Measurements from ENCODE around the gene FMN2. TPM values are rescaled to one million over a fixed set of nuclear protein-coding genes. Genes with fewer than 3 reads are reported as not detected.

The FMN2 gene
- total RNA-seq, 1 experiment from 2014 or later: not detected

DNA sequence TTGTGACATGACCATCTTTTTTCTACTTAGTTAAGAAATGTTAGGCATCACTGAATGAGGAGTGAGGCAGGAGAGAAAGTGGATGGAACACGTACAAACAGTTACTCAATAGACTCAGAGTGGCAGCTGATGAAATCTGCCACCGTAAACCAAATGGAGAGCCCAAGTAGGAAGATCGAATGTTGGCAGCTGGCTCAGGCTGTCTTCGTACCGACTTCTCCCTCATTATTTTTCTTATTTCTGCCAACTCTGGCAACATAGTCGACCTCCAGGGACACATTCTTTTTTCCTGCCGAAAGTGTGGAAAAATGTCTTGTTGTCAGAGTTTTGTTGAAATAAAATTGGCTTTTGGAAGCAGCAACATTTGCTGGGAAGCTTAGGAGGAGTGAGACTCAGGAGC lies 377.0 kb downstream of the FMN2 start:
- peaks cover 8% of the 10 kb centered on the region for H3K4me1 ChIP-seq
- H3K36me3 ChIP-seq (ENCODE audit: control insufficient read depth, insufficient read depth, low read length): no peaks in the 10 kb centered on the region
- Mint-ChIP-seq H3K4me3 (ENCODE audit: unreplicated experiment) (no peak overlapping the region), H3K9me3 (ENCODE audit: unreplicated experiment) (no peaks in the 10 kb centered on the region), H3K27me3 (ENCODE audit: insufficient read depth, unreplicated experiment) (no peaks in the 10 kb centered on the region), H3K27ac (ENCODE audit: unreplicated experiment) (no peak overlapping the region), H3K36me3 (ENCODE audit: insufficient read depth, unreplicated experiment) (no peaks in the 10 kb centered on the region), H3K4me1 (ENCODE audit: low read depth, unreplicated experiment) (peaks cover 6% of the 10 kb centered on the region)
- H3K4me3 ChIP-seq (ENCODE audit: low read depth, low read length): no peak overlapping the region
- no TSS peak for BruUV-seq (replicated peaks)
- ChIA-PET POLR2A (no interaction called here), CTCF (no interaction called here)
- no peaks in the 10 kb centered on the region for H3K27me3 ChIP-seq (replicated peaks; ENCODE audit: control insufficient read depth, insufficient read depth, low read length)
- TF ChIP-seq CTCF (IDR thresholded peaks at IDR 0.05; ENCODE audit: insufficient read depth in 1 of 2, low read depth in 1 of 2, low read length in 1 of 2, severe bottlenecking in 1 of 2, unreplicated experiment in 1 of 2): no peak
- DNase-seq: no peak
- intact Hi-C loops (cut with micrococcal nuclease; ENCODE audit: unreplicated experiment): no loop called here
- no peaks in the 10 kb centered on the region for H3K9me3 ChIP-seq

- Histone ChIP-seq H3K4me3 (ENCODE audit: low read depth, low read length) (no peak overlapping the region), H3K9me3 (no peaks in the 10 kb centered on the region; the same call in 1 of the 2 replicates), H3K4me1 (peaks cover 26% of the 10 kb centered on the region), H3K27me3 (replicated peaks; ENCODE audit: control insufficient read depth, insufficient read depth, low read length) (no peaks in the 10 kb centered on the region), H3K36me3 (ENCODE audit: control insufficient read depth, insufficient read depth, low read length) (no peaks in the 10 kb centered on the region)
- DNase-seq: peak in 1 of 2 experiments; percentile 30
- intact Hi-C loops (cut with micrococcal nuclease; ENCODE audit: unreplicated experiment): loop anchor here (1.0 kb wide), 1 partner anchor 48 kb away; no protein-coding TSS in a partner anchor
- H3K36me3 Mint-ChIP-seq (ENCODE audit: insufficient read depth, unreplicated experiment): peaks cover 5% of the 10 kb centered on the region
- CTCF ChIA-PET: no interaction called here
- H3K27ac Mint-ChIP-seq (ENCODE audit: unreplicated experiment): peak overlapping the region; percentile 54
- H3K4me1 Mint-ChIP-seq (ENCODE audit: low read depth, unreplicated experiment): peaks cover 13% of the 10 kb centered on the region
- no TSS peak for BruUV-seq (replicated peaks)
- H3K9me3 Mint-ChIP-seq (ENCODE audit: unreplicated experiment): no peaks in the 10 kb centered on the region
- no peak for TF ChIP-seq CTCF (IDR thresholded peaks at IDR 0.05; ENCODE audit: insufficient read depth in 1 of 2, low read depth in 1 of 2, low read length in 1 of 2, severe bottlenecking in 1 of 2, unreplicated experiment in 1 of 2)
- peak overlapping the region; percentile 33 for H3K4me3 Mint-ChIP-seq (ENCODE audit: unreplicated experiment)
- POLR2A ChIA-PET: no interaction called here
- no peaks in the 10 kb centered on the region for H3K27me3 Mint-ChIP-seq (ENCODE audit: insufficient read depth, unreplicated experiment)
Measured at GRCh38 chr1:240474133-240474614, 382.5 kb downstream of the FMN2 start.

GRCh38 chr1:240475832-240476231 lies 384.1 kb downstream of the FMN2 start:
- Mint-ChIP-seq H3K27me3 (ENCODE audit: insufficient read depth, unreplicated experiment) (no peaks in the 10 kb centered on the region), H3K9me3 (ENCODE audit: unreplicated experiment) (no peaks in the 10 kb centered on the region), H3K27ac (ENCODE audit: unreplicated experiment) (peak overlapping the region; percentile 2), H3K4me1 (ENCODE audit: low read depth, unreplicated experiment) (peaks cover 13% of the 10 kb centered on the region), H3K4me3 (ENCODE audit: unreplicated experiment) (no peak overlapping the region), H3K36me3 (ENCODE audit: insufficient read depth, unreplicated experiment) (peaks cover 5% of the 10 kb centered on the region)
- CTCF ChIA-PET: no interaction called here
- H3K9me3 ChIP-seq: no peaks in the 10 kb centered on the region; the same call in 1 of the 2 replicates
- DNase-seq: no peak
- H3K27me3 ChIP-seq (replicated peaks; ENCODE audit: control insufficient read depth, insufficient read depth, low read length): no peaks in the 10 kb centered on the region
- no TSS peak for BruUV-seq (replicated peaks)
- H3K36me3 ChIP-seq (ENCODE audit: control insufficient read depth, insufficient read depth, low read length): no peaks in the 10 kb centered on the region
- H3K4me1 ChIP-seq: peaks cover 26% of the 10 kb centered on the region
- H3K4me3 ChIP-seq (ENCODE audit: low read depth, low read length): no peak overlapping the region
- TF ChIP-seq CTCF (IDR thresholded peaks at IDR 0.05; ENCODE audit: insufficient read depth in 1 of 2, low read depth in 1 of 2, low read length in 1 of 2, severe bottlenecking in 1 of 2, unreplicated experiment in 1 of 2): no peak
- POLR2A ChIA-PET: no interaction called here
- intact Hi-C loops (cut with micrococcal nuclease; ENCODE audit: unreplicated experiment): no loop called here
